SJCRH30 (cell line): Measurements from ENCODE around the gene PDLIM3. TPM values are rescaled to one million over a fixed set of nuclear protein-coding genes. Genes with fewer than 3 reads are reported as not detected.
A peak's percentile ranks its signal among the peaks of the same experiment; 100 is the strongest.
"Not testable (repeated sequence)": the region's sequence is repeated elsewhere in the genome, so short reads cannot be mapped to it uniquely, and the experiment has no call there.

Experiments used
- DNase-seq, 2 experiments: peaks; one replicate each; pipeline ENCODE4 v3.0.0-alpha.2; 2015 to 2020
- H3K27ac ChIP-seq: fragments of 250-450 bp; sonication (Bioruptor Pico); 2 replicates; pipeline ENCODE4 v1.5.1; 2020; ENCODE audit warnings: mild to moderate bottlenecking, moderate library complexity
- H3K27me3 ChIP-seq: fragments of 250-450 bp; sonication (Bioruptor Pico); 2 replicates; pipeline ENCODE4 v1.5.1; 2020; ENCODE audit warnings: mild to moderate bottlenecking, moderate library complexity
- H3K36me3 ChIP-seq: fragments of 250-450 bp; sonication (Bioruptor Pico); 2 replicates; pipeline ENCODE4 v1.5.1; 2020; ENCODE audit warnings: mild to moderate bottlenecking, moderate library complexity
- H3K4me1 ChIP-seq: fragments of 250-450 bp; sonication (Bioruptor Pico); 2 replicates; pipeline ENCODE4 v1.5.1; 2020; ENCODE audit warnings: mild to moderate bottlenecking, moderate library complexity
- H3K4me3 ChIP-seq: fragments of 250-450 bp; sonication (Bioruptor Pico); 2 replicates; pipeline ENCODE4 v1.5.1; 2020; ENCODE audit warnings: mild to moderate bottlenecking, moderate library complexity
- H3K9me3 ChIP-seq: fragments of 250-450 bp; sonication (Bioruptor Pico); replicated peaks from 2 replicates; pipeline ENCODE4 v1.5.1; 2020; ENCODE audit warnings: mild to moderate bottlenecking, moderate library complexity
- total RNA-seq: library from RNA; depleted of rRNA; stranded (reverse); fragments of >200 nt; shearing (Covaris generic); gene quantifications from 2 replicates; pipeline ENCODE4 v1.2.3, GENCODE V29; 2014

The PDLIM3 gene
- total RNA-seq, 1 experiment from 2014 or later: 144 TPM

DNA sequence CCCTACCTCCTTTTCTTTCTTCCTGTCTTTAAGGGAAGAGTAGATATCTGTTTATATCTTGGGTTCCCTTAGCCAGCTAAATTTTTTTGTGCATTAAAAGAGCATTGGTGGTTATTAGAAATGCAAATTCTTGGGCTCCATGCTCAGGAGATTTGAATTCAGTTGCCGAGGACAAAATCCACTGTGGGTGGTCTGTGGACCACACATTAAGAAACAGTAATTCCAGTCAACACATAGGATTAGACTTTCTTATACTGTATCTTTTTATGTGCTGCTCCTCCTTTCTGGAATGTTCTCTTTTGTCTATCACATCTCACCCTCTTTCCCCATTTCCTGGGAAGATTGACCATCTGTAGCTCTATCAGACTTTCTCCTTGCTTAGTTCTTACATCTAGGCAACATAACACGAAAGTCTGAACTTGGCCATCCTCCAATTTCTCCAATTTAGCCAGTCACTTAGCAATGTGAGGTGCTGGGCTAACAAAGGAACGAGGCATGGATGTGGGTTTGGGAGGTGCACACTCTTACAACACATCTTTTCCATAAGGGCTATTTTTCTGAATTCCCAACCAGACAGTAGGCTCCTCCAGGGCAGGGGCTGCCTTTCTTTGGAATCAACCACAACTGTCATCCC is 5.3 kb upstream of the PDLIM3 start:
- peak; percentile 55 to 73 for DNase-seq
- Histone ChIP-seq H3K4me1 (peaks cover 51% of the 10 kb centered on the region), H3K27ac (peak overlapping the region; percentile 59), H3K4me3 (peak overlapping the region; percentile 27; the same call in 1 of the 2 replicates), H3K9me3 (no peaks in the 10 kb centered on the region), H3K27me3 (no peaks in the 10 kb centered on the region), H3K36me3 (no peaks in the 10 kb centered on the region)

DNA sequence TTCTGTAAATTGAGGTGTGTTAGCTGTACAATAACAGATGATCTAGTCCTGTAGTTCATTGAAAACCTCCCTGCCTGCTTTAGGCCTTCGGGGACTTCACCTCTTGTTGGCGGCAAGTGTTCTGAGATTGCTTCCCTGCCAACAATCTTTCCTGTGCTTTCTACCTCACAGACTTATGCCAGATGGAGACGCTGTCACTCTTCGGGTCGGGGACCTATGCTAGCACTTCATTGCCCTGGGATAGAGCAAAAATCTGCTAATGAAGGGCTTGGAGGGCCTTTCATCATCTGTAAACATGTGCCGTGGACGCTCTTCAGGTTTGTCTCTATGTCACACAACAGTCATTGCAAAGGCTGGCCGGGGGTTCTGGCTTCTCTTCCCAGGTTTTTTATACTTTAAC is 4.7 kb upstream of the PDLIM3 start:
- peak in 1 of 2 experiments; percentile 59 for DNase-seq
- no peaks in the 10 kb centered on the region for H3K27me3 ChIP-seq
- no peaks in the 10 kb centered on the region for H3K36me3 ChIP-seq
- H3K9me3 ChIP-seq: no peaks in the 10 kb centered on the region
- peak overlapping the region; percentile 59 for H3K27ac ChIP-seq
- peak overlapping the region; percentile 27; the same call in 1 of the 2 replicates for H3K4me3 ChIP-seq
- peaks cover 51% of the 10 kb centered on the region for H3K4me1 ChIP-seq

DNA sequence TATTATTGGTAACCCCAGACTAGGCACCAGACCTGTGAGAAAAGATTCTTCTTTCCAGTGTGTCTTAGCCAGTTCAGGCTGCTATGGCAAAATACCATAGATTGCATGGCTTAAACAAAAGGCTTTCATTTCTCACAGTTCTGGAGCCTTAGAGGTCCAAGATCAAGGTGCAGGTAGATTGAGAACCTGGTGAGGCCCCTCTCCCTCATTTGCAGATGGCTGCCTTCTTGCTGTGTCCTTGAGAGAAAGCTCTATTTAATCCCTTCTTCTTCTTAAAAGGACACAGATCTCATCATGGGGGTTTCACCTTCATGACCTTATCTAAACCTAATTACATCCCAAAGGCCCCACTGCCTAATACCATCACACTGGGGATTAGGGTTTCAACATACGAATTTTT is 3.5 kb upstream of the PDLIM3 start:
- H3K9me3 ChIP-seq: no peaks in the 10 kb centered on the region
- no peak overlapping the region for H3K4me3 ChIP-seq
- peaks cover 51% of the 10 kb centered on the region for H3K4me1 ChIP-seq
- no peak for DNase-seq
- H3K27me3 ChIP-seq: no peaks in the 10 kb centered on the region
- H3K27ac ChIP-seq: no peak overlapping the region
- no peaks in the 10 kb centered on the region for H3K36me3 ChIP-seq

DNA sequence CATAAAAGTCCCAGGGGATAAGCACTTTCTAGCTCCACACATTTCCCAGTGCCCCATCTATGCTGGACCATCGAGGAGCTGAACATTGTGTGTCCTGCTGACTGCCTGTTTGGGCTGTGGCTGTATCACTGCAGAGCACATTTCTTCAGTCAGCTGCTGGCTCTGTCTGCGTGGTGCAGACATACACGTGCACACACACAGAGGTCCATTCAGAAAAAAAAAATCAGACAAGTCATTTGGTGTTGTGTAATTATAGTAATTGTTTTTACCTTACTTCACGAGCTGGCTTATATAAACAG is 1.1 kb upstream of the PDLIM3 start:
- Histone ChIP-seq H3K36me3 (0 out of 2 replicates have a peak, but pooled peaks cover under 1% of the 10 kb centered on the region), H3K27me3 (no peaks in the 10 kb centered on the region), H3K4me3 (peak overlapping the region; percentile 98), H3K9me3 (no peaks in the 10 kb centered on the region), H3K4me1 (peaks cover 40% of the 10 kb centered on the region), H3K27ac (peak overlapping the region; percentile 89)
- peak in 1 of 2 experiments; percentile 60 for DNase-seq

DNA sequence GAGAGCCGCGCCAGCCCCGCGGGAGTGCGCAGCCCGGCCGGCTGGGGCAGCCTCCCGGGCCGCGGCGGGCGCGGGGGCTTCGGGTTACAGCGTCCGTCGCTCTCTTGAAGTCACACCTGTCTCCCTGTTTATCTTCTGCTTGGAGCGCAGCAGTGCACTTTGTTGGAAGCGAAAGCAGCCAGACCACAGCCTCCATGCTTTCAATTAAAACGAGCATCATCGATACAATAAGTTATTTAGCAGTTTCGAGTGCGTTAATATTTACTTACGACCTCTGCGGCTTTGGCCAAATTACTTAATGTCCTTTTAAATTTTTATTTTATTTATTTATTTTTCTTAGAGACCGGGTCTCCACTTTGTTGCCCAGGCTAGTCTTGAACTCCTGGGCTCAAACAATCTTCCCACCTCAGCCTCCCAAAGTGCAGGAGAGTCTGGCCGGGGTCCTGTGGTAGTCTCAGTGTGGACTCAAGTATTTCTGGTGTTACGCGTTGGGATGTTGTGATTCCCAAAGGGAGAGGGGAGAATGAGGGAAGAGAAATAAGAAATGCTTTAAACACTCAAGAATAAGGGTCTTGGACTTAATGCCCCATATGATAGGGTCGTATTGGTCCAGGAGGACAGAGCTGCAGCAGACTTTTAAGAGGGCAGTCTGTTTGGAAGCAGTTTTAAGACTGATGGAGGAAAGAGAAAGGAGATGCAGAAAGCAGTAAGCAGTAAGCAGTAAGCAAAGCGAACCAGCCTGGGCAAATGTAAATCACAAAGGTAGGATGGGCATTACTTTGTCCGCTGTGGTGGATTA is 504 bp upstream of the PDLIM3 start:
- H3K36me3 ChIP-seq: 0 out of 2 replicates have a peak, but pooled peaks cover 4% of the 10 kb centered on the region
- H3K9me3 ChIP-seq: no peaks in the 10 kb centered on the region
- peaks cover 36% of the 10 kb centered on the region for H3K4me1 ChIP-seq
- peak overlapping the region; percentile 89 for H3K27ac ChIP-seq
- H3K27me3 ChIP-seq: no peaks in the 10 kb centered on the region
- DNase-seq: peak in 1 of 2 experiments; percentile 32
- H3K4me3 ChIP-seq: peak overlapping the region; percentile 98

DNA sequence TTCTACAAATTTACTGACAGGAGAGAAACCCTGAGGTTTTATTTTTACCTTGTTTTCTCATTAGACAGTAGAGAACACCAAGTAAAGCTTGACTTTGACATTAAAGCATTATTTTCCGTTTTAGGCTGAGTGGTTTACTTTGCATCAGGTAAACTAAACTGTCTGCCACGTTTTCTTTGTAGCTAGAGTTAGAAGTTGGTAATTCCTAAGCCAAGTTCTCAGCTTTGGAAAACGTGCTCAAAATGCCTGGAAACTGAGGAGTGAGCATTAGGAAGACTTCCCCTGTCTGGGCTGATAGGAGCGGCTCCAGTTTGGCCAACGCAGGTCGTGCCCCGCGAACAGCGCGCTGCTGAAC is 819 bp downstream of the PDLIM3 start:
- Histone ChIP-seq H3K27ac (peak overlapping the region; percentile 89), H3K4me1 (peaks cover 25% of the 10 kb centered on the region), H3K9me3 (no peaks in the 10 kb centered on the region), H3K4me3 (peak overlapping the region; percentile 98), H3K27me3 (no peaks in the 10 kb centered on the region), H3K36me3 (peaks cover 9% of the 10 kb centered on the region; the same call in 1 of the 2 replicates)
- DNase-seq: peak in 1 of 2 experiments; percentile 70

DNA sequence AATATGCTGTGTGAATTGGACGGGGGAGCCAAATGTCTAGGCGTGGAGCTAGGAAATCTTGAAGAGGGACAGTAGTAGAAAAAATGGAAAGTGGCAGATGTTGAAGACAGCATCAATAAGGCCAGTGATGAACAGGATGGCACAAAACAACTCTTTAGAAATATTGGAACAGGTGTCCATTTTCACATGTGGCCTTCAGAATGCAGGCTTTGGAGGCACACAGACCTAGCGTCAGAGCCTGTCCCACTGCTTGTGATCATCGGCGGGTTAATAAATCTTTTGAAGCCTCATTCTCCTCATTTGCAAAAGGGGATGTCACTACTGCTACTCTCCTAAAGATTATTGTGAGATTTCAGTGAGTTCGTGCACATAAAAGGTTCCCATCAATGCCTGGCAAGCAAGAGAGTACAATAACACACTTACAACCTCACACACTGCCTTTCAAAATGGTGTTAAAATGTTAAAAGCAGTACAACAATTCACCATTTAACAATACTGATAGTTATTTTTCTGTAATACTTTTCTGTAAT is 2.4 kb downstream of the PDLIM3 start:
- H3K4me3 ChIP-seq: peak overlapping the region; percentile 98
- H3K27me3 ChIP-seq: no peaks in the 10 kb centered on the region
- peak overlapping the region; percentile 52 for H3K27ac ChIP-seq
- H3K36me3 ChIP-seq: peaks cover 12% of the 10 kb centered on the region; the same call in 1 of the 2 replicates
- H3K4me1 ChIP-seq: peaks cover 16% of the 10 kb centered on the region
- H3K9me3 ChIP-seq: no peaks in the 10 kb centered on the region
- peak in 1 of 2 experiments; percentile 67 for DNase-seq

DNA sequence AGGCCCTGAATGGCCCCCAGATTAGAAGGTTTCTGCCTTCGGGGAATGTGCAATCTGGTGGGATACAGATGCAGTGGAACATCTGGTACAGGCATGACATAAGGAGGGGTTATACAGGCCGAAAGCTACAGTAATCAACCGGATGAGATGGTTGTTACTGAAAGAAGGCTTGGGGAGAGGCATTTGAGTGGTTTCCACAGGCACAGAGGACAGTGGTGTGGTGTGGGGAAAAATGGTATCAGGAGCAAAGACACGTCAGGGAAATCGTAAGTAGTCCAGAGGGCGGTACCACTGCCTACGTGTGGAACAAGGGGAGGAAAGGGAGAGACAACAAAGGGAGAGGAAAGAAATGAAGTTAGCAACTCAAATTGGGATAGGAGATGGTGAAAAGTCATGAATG is 3.0 kb downstream of the PDLIM3 start:
- Histone ChIP-seq H3K36me3 (peaks cover 14% of the 10 kb centered on the region; the same call in 1 of the 2 replicates), H3K4me1 (peaks cover 13% of the 10 kb centered on the region), H3K4me3 (peak overlapping the region; percentile 98), H3K27ac (peak overlapping the region; percentile 52), H3K9me3 (no peaks in the 10 kb centered on the region), H3K27me3 (no peaks in the 10 kb centered on the region)
- peak in 1 of 2 experiments; percentile 48 for DNase-seq

DNA sequence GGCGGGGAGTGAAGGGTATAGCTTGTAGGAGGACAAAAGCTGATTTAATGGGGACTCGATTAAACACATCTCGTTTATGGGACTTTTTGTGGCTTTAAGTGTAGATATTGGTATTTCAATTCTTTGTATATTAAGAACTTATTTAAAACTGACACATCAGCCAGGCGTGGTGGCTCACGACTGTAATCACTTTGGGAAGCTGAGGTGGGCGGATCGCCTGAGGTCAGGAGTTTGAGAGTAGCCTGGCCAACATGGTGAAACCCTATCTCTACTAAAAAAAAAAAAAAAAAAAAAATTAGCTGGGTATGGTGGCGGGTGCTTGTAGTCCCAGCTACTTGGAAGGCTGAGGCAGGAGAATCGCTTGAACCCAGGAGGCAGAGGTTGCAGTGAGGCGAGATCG is 3.7 kb downstream of the PDLIM3 start:
- not testable (repeated sequence) for H3K27ac ChIP-seq, H3K4me3 ChIP-seq, DNase-seq, H3K9me3 ChIP-seq, H3K27me3 ChIP-seq
- Histone ChIP-seq H3K36me3 (peaks cover 14% of the 10 kb centered on the region; the same call in 1 of the 2 replicates), H3K4me1 (peaks cover 13% of the 10 kb centered on the region)

DNA sequence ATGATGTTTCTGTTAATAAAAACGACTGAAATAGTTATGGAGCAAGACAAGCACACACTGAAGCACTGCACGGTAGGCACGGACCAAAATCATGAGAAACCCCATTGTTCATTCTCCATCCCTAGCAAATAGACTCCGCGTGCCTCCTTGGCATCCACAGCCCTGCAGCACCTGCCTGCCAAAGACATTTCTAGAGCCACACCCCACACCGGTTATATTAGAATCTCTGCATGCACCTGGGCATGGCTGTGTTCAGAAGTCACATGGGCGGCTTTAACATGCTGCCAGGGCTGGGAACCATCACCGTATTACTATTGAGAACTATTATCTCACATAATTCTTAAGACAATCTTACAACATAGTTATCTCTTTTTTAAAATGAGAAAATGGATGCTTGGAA is 5.9 kb downstream of the PDLIM3 start:
- H3K4me3 ChIP-seq: no peak overlapping the region
- no peak overlapping the region for H3K27ac ChIP-seq
- no peaks in the 10 kb centered on the region for H3K27me3 ChIP-seq
- peaks cover 17% of the 10 kb centered on the region for H3K4me1 ChIP-seq
- H3K9me3 ChIP-seq: peaks cover 4% of the 10 kb centered on the region
- peaks cover 20% of the 10 kb centered on the region for H3K36me3 ChIP-seq
- DNase-seq: no peak

DNA sequence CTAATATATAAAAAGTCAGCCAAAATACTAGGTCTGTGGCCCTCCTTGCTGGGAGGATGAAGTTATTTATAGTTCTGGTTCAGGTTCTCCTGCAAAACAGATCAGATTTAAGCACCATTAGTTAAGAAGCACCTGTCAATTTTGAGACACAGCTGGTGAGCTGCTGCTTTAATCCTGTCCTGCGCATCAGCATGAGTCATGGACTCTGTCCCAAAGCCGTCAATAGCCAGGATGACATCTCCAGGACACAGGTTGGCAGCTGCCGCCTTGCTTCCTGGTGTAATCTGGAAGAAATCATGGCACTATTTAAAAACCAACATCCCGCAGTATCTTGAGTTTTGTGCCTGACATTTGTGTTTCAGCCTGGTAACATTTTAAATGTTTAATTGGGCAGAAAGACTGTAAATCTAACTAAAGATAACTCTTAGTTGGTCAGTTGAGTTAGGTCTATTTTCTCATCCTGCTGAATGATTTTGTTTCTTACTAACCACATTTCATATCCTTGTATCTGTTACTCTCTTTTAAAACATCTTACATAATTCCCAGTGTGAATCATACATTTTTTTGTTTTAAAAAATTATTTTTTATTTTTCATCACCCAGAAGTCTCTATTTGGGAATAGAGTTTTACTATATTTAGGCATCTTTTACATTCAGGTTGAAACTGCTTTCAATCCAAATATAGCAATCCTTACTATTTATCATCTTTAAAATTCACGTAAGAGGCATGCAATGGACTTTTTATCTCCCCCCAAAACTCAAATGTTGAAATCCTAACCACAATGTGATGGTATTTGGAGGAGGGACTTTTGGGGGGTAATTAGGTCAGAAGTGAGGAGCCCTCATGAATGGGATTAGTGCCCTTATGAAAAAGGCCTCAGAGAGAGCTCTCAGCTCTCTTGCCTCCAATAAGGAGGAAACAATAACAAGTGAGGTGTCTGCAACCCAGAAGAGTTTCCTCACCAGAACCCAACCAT is 10.1 kb downstream of the PDLIM3 start:
- peaks cover 4% of the 10 kb centered on the region for H3K9me3 ChIP-seq
- H3K36me3 ChIP-seq: peaks cover 25% of the 10 kb centered on the region
- peak; percentile 83 to 88 for DNase-seq
- H3K4me3 ChIP-seq: no peak overlapping the region
- H3K4me1 ChIP-seq: peaks cover 16% of the 10 kb centered on the region
- H3K27ac ChIP-seq: peak overlapping the region; percentile 80
- H3K27me3 ChIP-seq: no peaks in the 10 kb centered on the region

DNA sequence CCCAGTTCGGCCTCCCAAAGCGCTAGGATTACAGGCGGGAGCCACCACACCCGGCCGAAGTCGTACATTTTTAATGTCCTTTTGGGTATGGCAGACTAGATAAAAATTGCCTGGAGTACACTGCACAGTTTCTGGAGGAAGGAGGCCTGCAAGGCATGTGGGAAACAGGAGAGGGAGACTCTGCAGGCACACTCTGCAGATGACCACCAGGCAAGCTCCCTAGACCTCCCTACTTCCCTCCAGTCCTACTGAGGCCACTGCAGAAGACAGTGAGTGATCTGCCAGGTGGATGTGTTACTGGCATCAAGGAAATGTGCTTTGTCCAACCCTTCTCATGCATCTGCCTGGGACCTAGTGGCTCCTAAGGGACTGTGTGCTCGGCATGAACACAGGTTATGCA is 11.4 kb downstream of the PDLIM3 start:
- H3K27ac ChIP-seq: no peak overlapping the region; the same call in 1 of the 2 replicates
- no peaks in the 10 kb centered on the region for H3K27me3 ChIP-seq
- no peak overlapping the region for H3K4me3 ChIP-seq
- no peak for DNase-seq
- H3K36me3 ChIP-seq: peaks cover 33% of the 10 kb centered on the region
- peaks cover 16% of the 10 kb centered on the region for H3K4me1 ChIP-seq
- peaks cover 4% of the 10 kb centered on the region for H3K9me3 ChIP-seq

DNA sequence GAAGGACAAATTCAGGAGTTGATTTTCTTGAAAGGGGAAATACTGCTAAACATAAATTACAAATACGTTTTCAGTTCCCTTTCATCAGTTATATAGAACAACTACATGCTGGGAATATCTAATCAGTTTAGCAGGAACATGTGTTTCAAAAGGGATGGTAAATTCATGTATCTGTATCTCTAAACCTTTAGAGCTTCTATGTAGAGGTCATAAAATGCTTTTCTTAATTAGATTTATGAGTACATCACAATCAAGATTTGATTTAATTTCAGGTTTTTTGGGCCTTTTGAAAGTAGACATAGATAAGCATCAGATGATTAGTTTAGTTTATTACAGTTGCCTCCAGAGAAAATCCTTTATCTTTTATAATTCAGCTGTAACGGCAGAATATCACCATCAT is 12.9 kb downstream of the PDLIM3 start:
- Histone ChIP-seq H3K36me3 (peaks cover 41% of the 10 kb centered on the region), H3K9me3 (peaks cover 4% of the 10 kb centered on the region)

DNA sequence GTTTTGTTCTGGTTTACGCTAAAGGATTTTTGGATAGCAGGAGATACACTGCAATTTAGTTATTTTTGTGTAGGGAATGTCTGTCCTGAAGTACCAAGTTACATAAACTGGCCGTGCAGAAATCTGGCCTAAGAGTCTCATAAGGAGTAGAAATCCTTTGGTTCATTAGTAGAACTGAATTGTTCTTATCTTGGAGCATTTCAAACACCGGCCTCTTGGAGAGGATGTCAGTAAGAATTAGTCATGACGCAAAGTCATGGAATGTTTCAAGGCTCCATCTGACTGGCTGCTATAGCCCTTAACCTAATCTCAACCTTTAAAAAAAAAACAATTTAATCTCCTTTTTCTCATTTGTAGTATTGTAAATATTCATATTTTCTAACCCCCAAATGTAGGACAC is 15.2 kb downstream of the PDLIM3 start:
- Histone ChIP-seq H3K27me3 (no peaks in the 10 kb centered on the region), H3K36me3 (peaks cover 58% of the 10 kb centered on the region)

More for the DNA sequence above, 12.9 kb downstream of the PDLIM3 start:
- peaks cover 16% of the 10 kb centered on the region for H3K4me1 ChIP-seq
- H3K27ac ChIP-seq: no peak overlapping the region
- no peak overlapping the region for H3K4me3 ChIP-seq
- H3K27me3 ChIP-seq: no peaks in the 10 kb centered on the region
- DNase-seq: no peak

More for the DNA sequence above, 15.2 kb downstream of the PDLIM3 start:
- DNase-seq: no peak
- H3K4me3 ChIP-seq: no peak overlapping the region
- no peaks in the 10 kb centered on the region for H3K9me3 ChIP-seq
- peaks cover 11% of the 10 kb centered on the region for H3K4me1 ChIP-seq
- no peak overlapping the region for H3K27ac ChIP-seq
